Uterus (tissue), 4 donors: ENCODE measurements around the gene LMBRD2. TPM values are rescaled to one million over a fixed set of nuclear protein-coding genes. Genes with fewer than 3 reads are reported as not detected.

Source experiments
- DNase-seq, 2 donors: peaks; one replicate each; pipeline ENCODE4 v3.0.0-alpha.2; 2019 to 2020
- H3K27ac ChIP-seq, 2 donors: fragments of 200-600 bp; sonication (generic); 1 replicate in 1 of 2; 2 replicates in 1 of 2; pipeline ENCODE4 v1.5.1; 2016 to 2018
- H3K27me3 ChIP-seq, 2 donors: fragments of 200-600 bp; sonication (generic); one replicate each; pipeline ENCODE4 v1.5.1; 2018 to 2019; ENCODE audit warnings: control low read depth in 1 of 2
- H3K36me3 ChIP-seq, 2 donors: fragments of 200-600 bp; sonication (generic); one replicate each; pipeline ENCODE4 v1.5.1; 2019; ENCODE audit warnings: control low read depth in 1 of 2
- H3K4me1 ChIP-seq, 2 donors: fragments of 200-600 bp; sonication (generic); one replicate each; pipeline ENCODE4 v1.5.1; 2018 to 2019; ENCODE audit warnings: control low read depth in 1 of 2
- H3K4me3 ChIP-seq, 2 donors: fragments of 200-600 bp; sonication (generic); 1 replicate in 1 of 2; 2 replicates in 1 of 2; pipeline ENCODE4 v1.5.1; 2018 to 2019; ENCODE audit warnings: mild to moderate bottlenecking in 1 of 2
- H3K9me3 ChIP-seq, 2 donors: fragments of 200-600 bp; sonication (generic); one replicate each; pipeline ENCODE4 v1.5.1; 2019; ENCODE audit warnings: control low read depth in 1 of 2
- CTCF ChIP-seq, 4 experiments: fragments of 200-600 bp in 2 of 4; fragments of 450-650 bp in 2 of 4; sonication (generic) in 2 of 4; IDR thresholded peaks; one replicate each; pipeline ENCODE4 v1.5.1; 2016 to 2019; ENCODE audit warnings: antibody characterized with exemption in 4 of 4, mild to moderate bottlenecking in 2 of 4, moderate library complexity in 1 of 4
- POLR2A ChIP-seq, 2 donors: fragments of 450-650 bp; IDR thresholded peaks; one replicate each; pipeline ENCODE4 v1.6.1; 2016; ENCODE audit warnings: antibody characterized with exemption in 2 of 2, mild to moderate bottlenecking in 1 of 2, moderate library complexity in 1 of 2
- intact Hi-C: fragments of 100-400 bp; cut with DNase I; formaldehyde crosslinking; loops from one replicate; pipeline ENCODE4 v1.15.1; 2023; ENCODE audit warnings: low total_unique reads
- total RNA-seq, 4 donors: library from RNA; depleted of rRNA in 3 of 4; stranded (reverse); fragments of >200 nt in 3 of 4; gene quantifications; one replicate each; pipeline versions ENCODE4 v1.1.0 to v1.2.4, GENCODE V29; 2014 to 2023
- donor health status: DM: yes; HTN: yes; CAD: no.

LMBRD2 gene
- total RNA-seq, 4 donors from 2014 or later, result 2.3 to 17.9 (median 8.0) TPM

- Histone ChIP-seq H3K9me3 (no peaks in the 10 kb centered on the region), H3K4me1 (peaks cover 0 to 4% of the 10 kb centered on the region in 2 donors), H3K4me3 (no peak overlapping the region), H3K36me3 (no peaks in the 10 kb centered on the region), H3K27ac (no peak overlapping the region), H3K27me3 (no peaks in the 10 kb centered on the region)
- intact Hi-C loops, result no loop called here
- DNase-seq, result no peak
- no peak for TF ChIP-seq POLR2A (IDR thresholded peaks at IDR 0.05)
- TF ChIP-seq CTCF (IDR thresholded peaks at IDR 0.05), result no peak
Measured at GRCh38 chr5:36156121-36156601, 4.5 kb upstream of the LMBRD2 start.

- intact Hi-C loops, result no loop called here
- peaks cover 0 to 4% of the 10 kb centered on the region in 2 donors for H3K4me1 ChIP-seq
Measured at GRCh38 chr5:36155291-36155690, 3.6 kb upstream of the LMBRD2 start.

GRCh38 chr5:36153726-36154125 is 2.0 kb upstream of the LMBRD2 start:
- Histone ChIP-seq H3K4me1 (peaks cover 0 to 4% of the 10 kb centered on the region in 2 donors), H3K4me3 (no peak overlapping the region), H3K27me3 (no peaks in the 10 kb centered on the region), H3K9me3 (no peaks in the 10 kb centered on the region), H3K36me3 (no peaks in the 10 kb centered on the region), H3K27ac (no peak overlapping the region)
- TF ChIP-seq CTCF (IDR thresholded peaks at IDR 0.05), result no peak
- no peak for TF ChIP-seq POLR2A (IDR thresholded peaks at IDR 0.05)
- DNase-seq, result no peak
- intact Hi-C loops, result no loop called here

More at GRCh38 chr5:36155291-36155690, 3.6 kb upstream of the LMBRD2 start:
- DNase-seq, result no peak
- Histone ChIP-seq H3K27ac (no peak overlapping the region), H3K36me3 (no peaks in the 10 kb centered on the region), H3K27me3 (no peaks in the 10 kb centered on the region), H3K4me3 (no peak overlapping the region), H3K9me3 (no peaks in the 10 kb centered on the region)
- no peak for TF ChIP-seq POLR2A (IDR thresholded peaks at IDR 0.05)
- TF ChIP-seq CTCF (IDR thresholded peaks at IDR 0.05), result no peak

- no peaks in the 10 kb centered on the region for H3K27me3 ChIP-seq
- no peak overlapping the region for H3K27ac ChIP-seq
- no peak for DNase-seq
- H3K9me3 ChIP-seq, result no peaks in the 10 kb centered on the region
- intact Hi-C loops, result no loop called here
- TF ChIP-seq CTCF (IDR thresholded peaks at IDR 0.05) (no peak), POLR2A (IDR thresholded peaks at IDR 0.05) (no peak)
- no peaks in the 10 kb centered on the region for H3K36me3 ChIP-seq
- peak overlapping the region in 1 of 2 donors; percentile 94 for H3K4me3 ChIP-seq
- peaks cover 0 to 4% of the 10 kb centered on the region in 2 donors for H3K4me1 ChIP-seq
Measured at GRCh38 chr5:36153298-36153677, 1.6 kb upstream of the LMBRD2 start.

GRCh38 chr5:36152324-36153297 is 924 bp upstream of the LMBRD2 start:
- Histone ChIP-seq H3K9me3 (no peaks in the 10 kb centered on the region), H3K27me3 (no peaks in the 10 kb centered on the region), H3K4me3 (peak overlapping the region; percentile 80 to 94), H3K36me3 (no peaks in the 10 kb centered on the region), H3K27ac (peak overlapping the region; percentile 5 to 19), H3K4me1 (peaks cover 0 to 4% of the 10 kb centered on the region in 2 donors)
- intact Hi-C loops, result no loop called here
- no peak for DNase-seq
- TF ChIP-seq POLR2A (IDR thresholded peaks at IDR 0.05), result no peak
- no peak for TF ChIP-seq CTCF (IDR thresholded peaks at IDR 0.05)
